Vagina (tissue), 2 donors: Measurements from ENCODE around the gene ATP6V1A.

ENCODE experiments used
- POLR2A ChIP-seq, 2 donors: fragments of 450-650 bp; IDR thresholded peaks; one replicate each; pipeline ENCODE4 v1.6.1; 2017; ENCODE audit warnings: antibody characterized with exemption in 2 of 2, mild to moderate bottlenecking in 2 of 2, moderate library complexity in 2 of 2
- TF ChIP-seq, protein P1 (sequence below), 3 experiments: fragments of 450-650 bp in 2 of 3; fragments of 200-600 bp in 1 of 3; sonication (generic) in 1 of 3; IDR thresholded peaks; one replicate each; pipeline ENCODE4 v1.5.1; 2017 to 2019; ENCODE audit warnings: antibody characterized with exemption in 3 of 3, mild to moderate bottlenecking in 2 of 3, moderate library complexity in 2 of 3

DNA sequence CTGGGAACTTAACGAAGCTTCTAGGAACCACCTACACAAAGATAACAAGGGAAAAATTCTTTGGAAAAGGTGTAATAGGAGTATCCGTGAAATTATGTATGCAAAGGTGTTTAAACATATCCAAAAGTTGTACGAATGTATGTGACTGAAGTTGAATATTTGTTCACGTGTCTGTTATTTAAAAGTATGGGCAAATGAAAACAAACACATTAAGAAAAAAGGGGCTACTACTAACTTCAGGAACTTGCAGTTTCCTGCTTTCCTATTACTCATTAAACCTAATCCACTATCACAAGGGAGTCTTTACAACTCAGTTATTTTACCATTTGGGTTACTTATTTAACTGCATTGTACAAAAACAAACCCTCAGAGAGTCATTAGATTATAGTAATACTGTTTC is 57.8 kb downstream of the ATP6V1A start:
- TF ChIP-seq, protein P1, sequence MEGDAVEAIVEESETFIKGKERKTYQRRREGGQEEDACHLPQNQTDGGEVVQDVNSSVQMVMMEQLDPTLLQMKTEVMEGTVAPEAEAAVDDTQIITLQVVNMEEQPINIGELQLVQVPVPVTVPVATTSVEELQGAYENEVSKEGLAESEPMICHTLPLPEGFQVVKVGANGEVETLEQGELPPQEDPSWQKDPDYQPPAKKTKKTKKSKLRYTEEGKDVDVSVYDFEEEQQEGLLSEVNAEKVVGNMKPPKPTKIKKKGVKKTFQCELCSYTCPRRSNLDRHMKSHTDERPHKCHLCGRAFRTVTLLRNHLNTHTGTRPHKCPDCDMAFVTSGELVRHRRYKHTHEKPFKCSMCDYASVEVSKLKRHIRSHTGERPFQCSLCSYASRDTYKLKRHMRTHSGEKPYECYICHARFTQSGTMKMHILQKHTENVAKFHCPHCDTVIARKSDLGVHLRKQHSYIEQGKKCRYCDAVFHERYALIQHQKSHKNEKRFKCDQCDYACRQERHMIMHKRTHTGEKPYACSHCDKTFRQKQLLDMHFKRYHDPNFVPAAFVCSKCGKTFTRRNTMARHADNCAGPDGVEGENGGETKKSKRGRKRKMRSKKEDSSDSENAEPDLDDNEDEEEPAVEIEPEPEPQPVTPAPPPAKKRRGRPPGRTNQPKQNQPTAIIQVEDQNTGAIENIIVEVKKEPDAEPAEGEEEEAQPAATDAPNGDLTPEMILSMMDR (IDR thresholded peaks at IDR 0.05), result no peak
- no peak for TF ChIP-seq POLR2A (IDR thresholded peaks at IDR 0.05)
